Neural progenitor cell (in vitro differentiated cells): ENCODE data around the gene KRT40.

ENCODE experiments used
- CTCF ChIP-seq: fragments of 200-600 bp; sonication (generic); IDR thresholded peaks from 2 replicates; pipeline ENCODE4 v1.5.1; 2017; ENCODE audit warnings: antibody characterized with exemption, mild to moderate bottlenecking
- EZH2 ChIP-seq: fragments of 200-600 bp; sonication (generic); IDR thresholded peaks from 2 replicates; pipeline ENCODE4 v1.6.1; 2017; ENCODE audit warnings: antibody characterized with exemption, mild to moderate bottlenecking, moderate library complexity
- EZH2phosphoT487 ChIP-seq: fragments of 200-600 bp; sonication (generic); IDR thresholded peaks from 2 replicates; pipeline ENCODE4 v1.6.1; 2017; ENCODE audit warnings: antibody characterized with exemption

DNA sequence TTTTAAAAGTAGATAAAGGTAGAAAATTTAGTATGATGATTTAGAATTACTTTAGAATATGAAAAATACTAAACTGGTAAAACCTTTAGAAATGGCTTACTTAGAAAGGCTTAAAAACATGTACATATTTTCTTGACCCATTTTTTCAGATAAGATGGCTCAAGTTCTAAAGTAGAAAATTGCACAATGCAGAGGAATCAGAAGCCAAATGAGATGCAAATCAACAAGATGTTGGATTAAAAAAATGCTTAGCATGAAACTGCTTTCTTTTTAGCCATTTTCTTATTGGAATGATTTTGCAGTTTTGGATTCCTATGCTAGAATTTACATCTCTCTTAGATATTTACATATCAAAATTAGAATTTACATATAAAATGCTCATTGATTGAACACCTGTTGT, 26.3 kb upstream of the KRT40 start:
- TF ChIP-seq CTCF (no peak), EZH2 (no peak), EZH2phosphoT487 (no peak)
